D721Med (cell line): ENCODE data around the gene RNF4.

Experiments used
- DNase-seq: peaks from one replicate; pipeline ENCODE4 v3.0.0; 2011; ENCODE audit warnings: low spot score; ENCODE audit not compliant: insufficient read length
- FAIRE-seq: peaks from 2 replicates; lab custom pipeline; 2011; peaks lifted over from hg19 to GRCh38; lab: Jason Lieb, UNC
- CTCF ChIP-seq: IDR thresholded peaks from 2 replicates; pipeline ENCODE4 v1.5.1; 2012; ENCODE audit warnings: mild to moderate bottlenecking, control low read depth; ENCODE audit not compliant: insufficient read depth; ENCODE audit errors: missing control alignments

RNF4 gene

GRCh38 chr4:2472187-2472586, 3.3 kb downstream of the RNF4 start:
- no peak for DNase-seq
- FAIRE-seq = no peak
- TF ChIP-seq CTCF = no peak

- FAIRE-seq (no peak), DNase-seq (no peak)
- TF ChIP-seq CTCF = no peak
Observed at GRCh38 chr4:2478229-2478628, 9.3 kb downstream of the RNF4 start.

- TF ChIP-seq CTCF = no peak
- DNase-seq = no peak
- no peak for FAIRE-seq
Observed at GRCh38 chr4:2480649-2481048, 11.7 kb downstream of the RNF4 start.

- no peak for FAIRE-seq
- DNase-seq = no peak
- no peak for TF ChIP-seq CTCF
Observed at GRCh38 chr4:2482192-2482591, 13.3 kb downstream of the RNF4 start.

- TF ChIP-seq CTCF = no peak
- DNase-seq (no peak), FAIRE-seq (no peak)
Observed at GRCh38 chr4:2482693-2483092, 13.8 kb downstream of the RNF4 start.

GRCh38 chr4:2483237-2483636, 14.3 kb downstream of the RNF4 start:
- no peak for TF ChIP-seq CTCF
- FAIRE-seq = no peak
- no peak for DNase-seq

- FAIRE-seq = no peak
- DNase-seq = no peak
- TF ChIP-seq CTCF = no peak
Observed at GRCh38 chr4:2484185-2484584, 15.3 kb downstream of the RNF4 start.
